Thoracic aorta (tissue), 2 donors: ENCODE results near the gene HBS1L. TPM values are rescaled to one million over a fixed set of nuclear protein-coding genes. Genes with fewer than 3 reads are reported as not detected.

Source experiments
- ATAC-seq: fragments of 150-250 bp; one replicate; pipeline ENCODE4 v1.8.0; 2017; ENCODE audit warnings: low read depth; ENCODE audit not compliant: insufficient number of reproducible peaks, low FRiP score
- DNase-seq: peaks from one replicate; pipeline ENCODE4 v3.0.0-alpha.2; 2020; ENCODE audit warnings: low spot score
- H3K27ac ChIP-seq, 2 donors: fragments of 200-600 bp; sonication (generic); 1 replicate in 1 of 2; 2 replicates in 1 of 2; pipeline ENCODE4 v1.5.1; 2016; ENCODE audit warnings: mild to moderate bottlenecking in 2 of 2, moderate library complexity in 2 of 2
- H3K27me3 ChIP-seq: fragments of 200-600 bp; sonication (generic); replicated peaks from 2 replicates; pipeline ENCODE4 v1.6.0; 2016; ENCODE audit warnings: mild to moderate bottlenecking; ENCODE audit not compliant: insufficient read depth
- H3K36me3 ChIP-seq: fragments of 200-600 bp; sonication (generic); one replicate; pipeline ENCODE4 v1.5.1; 2016
- H3K4me1 ChIP-seq, 2 donors: fragments of 200-600 bp; sonication (generic); 1 replicate in 1 of 2; 2 replicates in 1 of 2; pipeline versions ENCODE4 v1.5.1 to v1.6.0; 2016; ENCODE audit warnings: low read depth in 2 of 2, mild to moderate bottlenecking in 1 of 2; ENCODE audit not compliant: control insufficient read depth in 1 of 2
- H3K4me3 ChIP-seq: fragments of 200-600 bp; sonication (generic); 2 replicates; pipeline ENCODE4 v1.5.1; 2016; ENCODE audit warnings: mild to moderate bottlenecking
- H3K9me3 ChIP-seq: fragments of 200-600 bp; sonication (generic); 2 replicates; pipeline ENCODE4 v1.5.1; 2016
- CTCF ChIP-seq: fragments of 200-600 bp; sonication (generic); IDR thresholded peaks from one replicate; pipeline ENCODE4 v1.5.1; 2019; ENCODE audit warnings: antibody characterized with exemption
- total RNA-seq, 2 donors: library from RNA; depleted of rRNA; stranded (reverse); fragments of >200 nt; gene quantifications; one replicate each; pipeline versions ENCODE4 v1.1.0 to v1.2.3, GENCODE V29; 2016

Gene HBS1L
- total RNA-seq, 2 donors from 2014 or later = 42.5 to 48.5 TPM

- DNase-seq (no peak), ATAC-seq (no peak)
- peak overlapping the region; percentile 85 for H3K4me3 ChIP-seq
- no peak for TF ChIP-seq CTCF
- H3K27me3 ChIP-seq = no peaks in the 10 kb centered on the region
- no peaks in the 10 kb centered on the region for H3K9me3 ChIP-seq
- peaks cover 4% of the 10 kb centered on the region for H3K36me3 ChIP-seq
- no peak overlapping the region for H3K27ac ChIP-seq
- peaks cover 10 to 24% of the 10 kb centered on the region in 2 donors for H3K4me1 ChIP-seq
These were observed 1.2 kb downstream of the HBS1L start for GRCh38 chr6:135053406-135053805.

- Histone ChIP-seq H3K27ac (no peak overlapping the region), H3K27me3 (no peaks in the 10 kb centered on the region), H3K4me3 (no peak overlapping the region), H3K36me3 (peaks cover 6% of the 10 kb centered on the region), H3K9me3 (no peaks in the 10 kb centered on the region), H3K4me1 (peaks cover 10 to 24% of the 10 kb centered on the region in 2 donors)
- DNase-seq (no peak), ATAC-seq (no peak)
- no peak for TF ChIP-seq CTCF
These were observed 1.7 kb downstream of the HBS1L start for GRCh38 chr6:135052939-135053338.

- TF ChIP-seq CTCF = no peak
- Histone ChIP-seq H3K36me3 (peaks cover 8% of the 10 kb centered on the region), H3K4me3 (no peak overlapping the region), H3K27me3 (no peaks in the 10 kb centered on the region), H3K27ac (no peak overlapping the region), H3K9me3 (no peaks in the 10 kb centered on the region), H3K4me1 (peaks cover 14 to 16% of the 10 kb centered on the region in 2 donors)
- no peak for DNase-seq
- ATAC-seq = no peak
These were observed 5.7 kb downstream of the HBS1L start for GRCh38 chr6:135048915-135049314.

- TF ChIP-seq CTCF = no peak
- no peak for DNase-seq
- no peaks in the 10 kb centered on the region for H3K27me3 ChIP-seq
- ATAC-seq = no peak
- H3K4me3 ChIP-seq = no peak overlapping the region
- H3K4me1 ChIP-seq = peaks cover 0 to 4% of the 10 kb centered on the region in 2 donors
- H3K27ac ChIP-seq = no peak overlapping the region
- H3K36me3 ChIP-seq = peaks cover 8% of the 10 kb centered on the region
- no peaks in the 10 kb centered on the region for H3K9me3 ChIP-seq
These were observed 7.3 kb downstream of the HBS1L start for GRCh38 chr6:135047336-135047735.

- Histone ChIP-seq H3K27ac (no peak overlapping the region), H3K36me3 (peaks cover 8% of the 10 kb centered on the region), H3K4me1 (peaks cover 0 to 4% of the 10 kb centered on the region in 2 donors), H3K4me3 (no peak overlapping the region), H3K9me3 (no peaks in the 10 kb centered on the region), H3K27me3 (no peaks in the 10 kb centered on the region)
- no peak for TF ChIP-seq CTCF
- no peak for ATAC-seq
- no peak for DNase-seq
These were observed 7.7 kb downstream of the HBS1L start for GRCh38 chr6:135046912-135047311.
